GM23248 (cell line): ENCODE measurements around the gene TMEM219.
"Not testable (repeated sequence)": the region's sequence is repeated elsewhere in the genome, so short reads cannot be mapped to it uniquely, and the experiment has no call there.

Experiments used
- EZH2 ChIP-seq: fragments of 200-600 bp; sonication (generic); IDR thresholded peaks from 2 replicates; pipeline ENCODE4 v1.6.1; 2018; ENCODE audit warnings: antibody characterized with exemption, mild to moderate bottlenecking; ENCODE audit not compliant: insufficient read depth, poor library complexity, severe bottlenecking
- EZH2phosphoT487 ChIP-seq: fragments of 200-600 bp; sonication (generic); IDR thresholded peaks from 2 replicates; pipeline ENCODE4 v1.6.1; 2018; ENCODE audit warnings: antibody characterized with exemption, moderate library complexity, mild to moderate bottlenecking, low read depth; ENCODE audit not compliant: insufficient read depth

- not testable (repeated sequence) for TF ChIP-seq EZH2, EZH2phosphoT487
Measured at GRCh38 chr16:29959821-29960220, 2.1 kb upstream of the TMEM219 start.
